Upper lobe of left lung (tissue), 4 donors: ENCODE measurements around the gene ADAMTS2.

Source experiments
- EP300 ChIP-seq, 4 donors: sonication (generic); formaldehyde crosslinking; IDR thresholded peaks; one replicate each; pipeline ENCODE4 v1.5.1; 2017; ENCODE audit warnings: antibody characterized with exemption in 4 of 4, control low read depth in 2 of 4
- TF ChIP-seq, protein P1 (sequence below), 6 experiments: fragments of 450-650 bp in 4 of 6; fragments of 200-600 bp in 2 of 6; sonication (generic) in 2 of 6; IDR thresholded peaks; one replicate each; pipeline ENCODE4 v1.5.1; 2016 to 2019; ENCODE audit warnings: antibody characterized with exemption in 6 of 6

DNA sequence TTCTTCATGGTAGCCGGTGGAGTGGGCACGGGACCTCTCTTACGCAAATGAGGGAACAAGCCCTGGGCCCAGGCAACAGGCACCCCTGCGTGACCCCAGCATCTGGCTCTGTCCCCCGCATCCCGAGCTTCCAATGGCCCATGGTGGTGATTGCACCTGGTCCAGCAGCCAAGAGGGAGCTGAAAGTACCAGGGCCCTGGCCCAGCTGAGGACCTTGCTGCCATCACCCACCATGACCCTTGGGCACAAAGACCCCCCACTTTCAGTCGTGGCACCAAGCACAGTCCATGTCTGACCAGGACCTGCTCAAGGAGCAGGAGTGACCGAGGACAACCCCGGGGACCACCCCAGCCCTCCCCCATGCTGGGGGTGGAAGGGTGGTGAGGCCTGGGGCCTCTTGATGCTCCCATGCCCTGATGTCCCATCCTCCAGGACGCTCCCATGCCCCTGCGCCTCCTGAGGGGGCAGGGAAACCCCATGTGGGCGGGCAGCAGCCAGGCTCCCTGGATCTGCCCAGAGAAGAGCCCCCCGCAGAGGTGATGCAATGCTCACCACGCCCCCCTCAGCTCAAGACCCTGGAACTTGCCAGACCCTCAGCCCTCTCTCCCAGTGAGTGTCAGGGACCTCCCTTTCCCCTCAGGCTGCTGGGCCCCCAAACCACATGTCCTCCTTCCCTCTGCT lies 123.9 kb downstream of the ADAMTS2 start:
- TF ChIP-seq EP300 (IDR thresholded peaks at IDR 0.05), result no peak
- TF ChIP-seq, protein P1, sequence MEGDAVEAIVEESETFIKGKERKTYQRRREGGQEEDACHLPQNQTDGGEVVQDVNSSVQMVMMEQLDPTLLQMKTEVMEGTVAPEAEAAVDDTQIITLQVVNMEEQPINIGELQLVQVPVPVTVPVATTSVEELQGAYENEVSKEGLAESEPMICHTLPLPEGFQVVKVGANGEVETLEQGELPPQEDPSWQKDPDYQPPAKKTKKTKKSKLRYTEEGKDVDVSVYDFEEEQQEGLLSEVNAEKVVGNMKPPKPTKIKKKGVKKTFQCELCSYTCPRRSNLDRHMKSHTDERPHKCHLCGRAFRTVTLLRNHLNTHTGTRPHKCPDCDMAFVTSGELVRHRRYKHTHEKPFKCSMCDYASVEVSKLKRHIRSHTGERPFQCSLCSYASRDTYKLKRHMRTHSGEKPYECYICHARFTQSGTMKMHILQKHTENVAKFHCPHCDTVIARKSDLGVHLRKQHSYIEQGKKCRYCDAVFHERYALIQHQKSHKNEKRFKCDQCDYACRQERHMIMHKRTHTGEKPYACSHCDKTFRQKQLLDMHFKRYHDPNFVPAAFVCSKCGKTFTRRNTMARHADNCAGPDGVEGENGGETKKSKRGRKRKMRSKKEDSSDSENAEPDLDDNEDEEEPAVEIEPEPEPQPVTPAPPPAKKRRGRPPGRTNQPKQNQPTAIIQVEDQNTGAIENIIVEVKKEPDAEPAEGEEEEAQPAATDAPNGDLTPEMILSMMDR (IDR thresholded peaks at IDR 0.05), result no peak
